HUES64 (cell line): ENCODE data around the gene SLC9A9.
"Not testable (repeated sequence)": the region's sequence is repeated elsewhere in the genome, so short reads cannot be mapped to it uniquely, and the experiment has no call there.

Experiments
- H3K27ac ChIP-seq: 2 replicates; pipeline ENCODE4 v1.7.0; 2013; ENCODE audit warnings: low read depth, low read length, inconsistent platforms
- H3K27me3 ChIP-seq: 2 replicates; pipeline ENCODE4 v1.6.1; 2013; ENCODE audit warnings: mild to moderate bottlenecking, low read length; ENCODE audit not compliant: insufficient read depth
- H3K36me3 ChIP-seq: 2 replicates; pipeline ENCODE4 v1.6.1; 2013; ENCODE audit warnings: mild to moderate bottlenecking, low read length; ENCODE audit not compliant: insufficient read depth
- H3K4me1 ChIP-seq: 2 replicates; pipeline ENCODE4 v1.6.1; 2013; ENCODE audit warnings: mild to moderate bottlenecking, low read length, moderate library complexity; ENCODE audit not compliant: insufficient read depth
- H3K4me3 ChIP-seq: 2 replicates; pipeline ENCODE4 v1.5.1; 2013; ENCODE audit warnings: mild to moderate bottlenecking, low read length, moderate library complexity
- H3K9ac ChIP-seq: 2 replicates; pipeline ENCODE4 v1.6.1; 2013; ENCODE audit warnings: mild to moderate bottlenecking, low read depth, low read length
- H3K9me3 ChIP-seq: 2 replicates; pipeline ENCODE4 v1.6.1; 2013; ENCODE audit warnings: low read depth, low read length; ENCODE audit not compliant: insufficient read depth
- WGBS: fragments of 150-250, 120-280 bp; methylation state at CpG from one replicate; pipeline ENCODE4 v1.1.7; 2013; ENCODE audit warnings: missing lambda C conversion rate; 5-methylcytosine and 5-hydroxymethylcytosine counted together

SLC9A9 gene

DNA sequence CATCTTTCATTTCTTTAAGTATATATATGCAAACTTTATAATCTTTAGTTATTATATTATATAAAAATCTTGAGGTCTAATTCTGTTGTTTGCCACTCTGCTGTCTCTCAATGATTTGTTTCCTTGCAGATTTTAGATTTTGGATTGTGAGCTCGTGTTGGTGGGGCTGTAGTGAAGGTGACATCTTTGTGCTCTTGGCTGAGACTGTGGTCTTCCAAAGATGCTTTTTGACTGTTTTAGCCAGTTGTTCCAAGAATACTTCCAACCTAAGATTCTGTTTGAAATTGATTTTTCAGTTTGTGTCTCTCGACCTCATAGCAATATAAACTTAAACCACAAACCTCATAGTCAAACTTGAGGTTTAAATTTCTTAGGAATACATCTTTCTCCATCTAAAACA is 326.5 kb downstream of the SLC9A9 start:
- no peak overlapping the region for H3K27ac ChIP-seq
- H3K9ac ChIP-seq, result no peak overlapping the region
- WGBS, result 87% methylated on average over 2 of the region's 2 CpGs
- no peaks in the 10 kb centered on the region for H3K9me3 ChIP-seq
- H3K36me3 ChIP-seq, result no peaks in the 10 kb centered on the region
- no peak overlapping the region for H3K4me3 ChIP-seq
- H3K27me3 ChIP-seq, result no peaks in the 10 kb centered on the region
- no peaks in the 10 kb centered on the region for H3K4me1 ChIP-seq

DNA sequence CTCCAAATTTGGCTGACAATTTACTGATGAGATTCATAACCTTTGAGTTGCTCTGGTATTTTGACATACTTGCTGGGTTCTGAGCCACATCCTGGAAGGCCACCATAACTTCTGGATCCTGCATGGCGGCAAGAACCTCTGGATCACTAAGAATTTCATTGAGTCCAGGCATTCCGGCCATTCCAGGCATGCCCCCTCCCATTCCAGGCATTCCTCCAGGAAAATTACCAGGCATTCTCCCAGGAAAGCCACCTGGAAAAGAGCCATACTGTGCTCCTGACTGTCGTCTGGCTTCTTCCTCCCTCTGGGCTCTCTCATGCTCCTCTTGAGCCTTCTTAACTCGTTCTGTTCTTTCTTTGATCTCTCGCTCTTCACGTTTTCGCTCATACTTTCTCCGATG is 331.1 kb downstream of the SLC9A9 start:
- not testable (repeated sequence) for H3K4me3 ChIP-seq, H3K9me3 ChIP-seq, H3K36me3 ChIP-seq, H3K4me1 ChIP-seq, H3K9ac ChIP-seq, H3K27ac ChIP-seq, H3K27me3 ChIP-seq
- WGBS, result 78% methylated on average over 8 of the region's 8 CpGs

GRCh38 chr3:143514874-143515273 is 333.4 kb downstream of the SLC9A9 start:
- Histone ChIP-seq H3K36me3 (no peaks in the 10 kb centered on the region), H3K27ac (no peak overlapping the region), H3K4me3 (no peak overlapping the region), H3K9me3 (no peaks in the 10 kb centered on the region), H3K9ac (no peak overlapping the region), H3K4me1 (no peaks in the 10 kb centered on the region), H3K27me3 (no peaks in the 10 kb centered on the region)
- WGBS, result 89% methylated on average over 2 of the region's 2 CpGs

GRCh38 chr3:143514109-143514508 is 334.2 kb downstream of the SLC9A9 start:
- no peaks in the 10 kb centered on the region for H3K36me3 ChIP-seq
- no peaks in the 10 kb centered on the region for H3K27me3 ChIP-seq
- H3K9me3 ChIP-seq, result no peaks in the 10 kb centered on the region
- no peak overlapping the region for H3K4me3 ChIP-seq
- H3K27ac ChIP-seq, result no peak overlapping the region
- H3K4me1 ChIP-seq, result no peaks in the 10 kb centered on the region
- WGBS, result 95% methylated on average over 1 of the region's 1 CpG
- no peak overlapping the region for H3K9ac ChIP-seq

GRCh38 chr3:143511174-143511879 is 336.9 kb downstream of the SLC9A9 start:
- WGBS, result 94% methylated on average over 5 of the region's 5 CpGs
- Histone ChIP-seq H3K36me3 (no peaks in the 10 kb centered on the region), H3K4me3 (no peak overlapping the region), H3K27me3 (no peaks in the 10 kb centered on the region), H3K9ac (no peak overlapping the region), H3K27ac (no peak overlapping the region), H3K4me1 (no peaks in the 10 kb centered on the region), H3K9me3 (no peaks in the 10 kb centered on the region)

- Histone ChIP-seq H3K9ac (no peak overlapping the region), H3K4me1 (no peaks in the 10 kb centered on the region), H3K9me3 (no peaks in the 10 kb centered on the region), H3K27ac (no peak overlapping the region), H3K27me3 (no peaks in the 10 kb centered on the region), H3K4me3 (no peak overlapping the region), H3K36me3 (no peaks in the 10 kb centered on the region)
- 80% methylated on average over 1 of the region's 1 CpG for WGBS
Observed at GRCh38 chr3:143510601-143511000, 337.7 kb downstream of the SLC9A9 start.

DNA sequence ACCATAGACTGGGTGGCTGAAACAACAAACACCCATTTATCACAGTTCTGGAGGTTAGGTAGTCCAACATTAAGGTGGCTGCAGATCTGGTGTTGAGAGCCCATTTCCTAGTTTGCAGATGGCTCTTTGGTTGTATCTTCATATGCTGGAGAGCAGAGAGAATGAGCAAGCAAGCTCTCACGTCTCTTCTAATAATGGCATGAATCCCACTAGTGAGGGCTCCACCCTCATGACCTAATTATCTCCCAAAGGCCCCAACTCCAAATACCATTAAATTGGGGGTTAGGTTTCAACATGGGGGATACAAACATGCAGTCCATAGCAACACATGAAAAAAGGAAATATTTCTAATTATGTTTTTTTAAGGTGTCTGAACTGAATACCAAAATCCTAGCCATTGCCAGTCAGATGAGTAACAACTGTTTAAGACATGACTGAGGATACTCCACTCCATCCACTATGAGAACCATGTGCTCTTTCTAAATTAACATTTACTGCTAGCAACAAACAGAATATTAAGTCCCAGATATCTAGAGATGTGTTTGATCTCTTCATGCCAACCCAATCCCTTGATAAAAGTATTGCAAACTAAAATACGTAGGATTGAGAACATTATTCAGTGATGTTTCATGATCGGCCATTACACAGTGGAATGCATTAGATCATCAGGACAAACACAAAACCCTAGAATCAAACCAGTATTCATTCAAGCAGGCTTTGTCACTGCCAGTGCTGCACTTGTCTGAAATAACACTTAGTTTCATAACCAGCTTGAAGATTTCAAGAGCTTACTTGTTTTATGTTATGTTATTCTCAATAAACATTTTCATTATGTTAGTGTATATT is 340.3 kb downstream of the SLC9A9 start:
- Histone ChIP-seq H3K27ac (no peak overlapping the region), H3K4me1 (no peaks in the 10 kb centered on the region), H3K27me3 (no peaks in the 10 kb centered on the region)

DNA sequence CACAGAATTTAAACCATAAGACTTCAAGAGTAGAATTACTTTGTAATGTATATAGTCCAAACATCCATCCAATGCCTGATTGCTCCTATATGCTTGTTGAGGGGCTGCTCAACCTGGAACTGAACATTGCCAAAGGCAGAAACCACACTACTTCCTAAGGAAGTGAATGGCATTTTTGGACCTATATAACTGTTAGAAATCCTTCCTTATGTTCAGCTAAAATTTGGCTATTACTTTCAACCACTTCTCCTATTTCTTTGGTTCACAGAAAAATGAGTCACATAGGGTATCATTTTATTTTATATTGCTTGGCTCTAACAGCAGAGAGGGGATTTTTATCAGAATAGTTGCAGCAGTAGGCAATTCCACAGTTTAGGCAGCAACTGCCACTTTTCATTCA is 342.1 kb downstream of the SLC9A9 start:
- Histone ChIP-seq H3K36me3 (no peaks in the 10 kb centered on the region), H3K9ac (no peak overlapping the region), H3K27ac (no peak overlapping the region), H3K4me3 (no peak overlapping the region), H3K27me3 (no peaks in the 10 kb centered on the region), H3K9me3 (no peaks in the 10 kb centered on the region), H3K4me1 (peaks cover 12% of the 10 kb centered on the region)

More for the DNA sequence above, 340.3 kb downstream of the SLC9A9 start:
- H3K36me3 ChIP-seq, result no peaks in the 10 kb centered on the region
- H3K4me3 ChIP-seq, result no peak overlapping the region
- no peaks in the 10 kb centered on the region for H3K9me3 ChIP-seq
- whole genome bisulfite sequencing, result 100% methylated on average over 3 of the region's 3 CpGs
- no peak overlapping the region for H3K9ac ChIP-seq

DNA sequence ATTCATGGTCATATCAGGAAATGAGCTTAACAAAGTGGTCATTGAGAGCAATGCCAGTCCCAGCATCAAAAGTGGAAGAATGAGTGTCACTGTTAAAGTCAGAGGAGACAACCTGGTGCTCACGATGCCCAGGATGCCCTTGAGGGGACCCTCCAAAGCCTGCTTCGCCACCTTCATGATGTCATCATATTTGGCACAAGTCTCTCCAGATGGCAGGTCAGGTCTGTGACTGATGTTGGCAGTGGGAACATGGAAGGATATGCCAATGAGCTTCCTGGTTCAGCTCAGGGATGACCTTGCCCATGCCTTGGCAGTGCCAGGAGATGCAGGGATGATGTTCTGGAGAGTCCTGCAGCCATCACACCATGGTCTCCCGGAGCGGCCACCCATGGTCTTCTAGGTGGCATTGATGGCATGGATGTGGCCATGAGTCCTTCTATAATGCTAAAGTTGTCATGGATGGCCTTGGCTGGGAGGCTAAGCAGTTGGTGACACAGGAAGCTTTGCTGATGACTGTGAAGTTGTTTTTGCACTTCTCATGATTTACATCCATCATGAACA is 344.9 kb downstream of the SLC9A9 start:
- 96% methylated on average over 4 of the region's 4 CpGs for WGBS
- Histone ChIP-seq H3K27ac (no peak overlapping the region), H3K36me3 (no peaks in the 10 kb centered on the region), H3K27me3 (no peaks in the 10 kb centered on the region), H3K9ac (no peak overlapping the region), H3K4me3 (no peak overlapping the region), H3K4me1 (peaks cover 13% of the 10 kb centered on the region), H3K9me3 (no peaks in the 10 kb centered on the region)

DNA sequence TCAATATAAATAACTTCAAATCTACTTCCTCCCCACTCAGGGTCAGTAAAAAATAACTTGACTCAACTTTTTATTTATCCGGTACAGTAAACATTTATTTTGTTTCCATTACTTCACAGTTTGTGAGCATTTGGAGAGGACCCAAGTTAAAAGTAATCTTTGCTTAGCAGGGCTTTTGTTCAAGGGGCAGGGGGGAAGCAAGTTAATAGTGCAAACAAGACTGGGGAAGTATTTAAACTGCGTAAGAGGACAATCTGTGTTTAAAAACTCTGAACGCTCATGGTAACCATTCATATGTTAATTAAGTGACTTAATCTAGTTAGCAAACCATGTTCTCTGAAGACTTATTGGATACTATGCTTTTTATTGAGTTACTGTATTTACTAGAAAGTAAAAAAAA is 346.2 kb downstream of the SLC9A9 start:
- Histone ChIP-seq H3K9ac (no peak overlapping the region), H3K27me3 (no peaks in the 10 kb centered on the region), H3K4me1 (peaks cover 13% of the 10 kb centered on the region), H3K36me3 (no peaks in the 10 kb centered on the region), H3K27ac (no peak overlapping the region), H3K9me3 (no peaks in the 10 kb centered on the region), H3K4me3 (no peak overlapping the region)
- 72% methylated on average over 3 of the region's 3 CpGs for WGBS

- no peaks in the 10 kb centered on the region for H3K9me3 ChIP-seq
- H3K36me3 ChIP-seq, result no peaks in the 10 kb centered on the region
Observed at GRCh38 chr3:143497382-143497781, 350.9 kb downstream of the SLC9A9 start.

More at GRCh38 chr3:143497382-143497781, 350.9 kb downstream of the SLC9A9 start:
- Histone ChIP-seq H3K4me3 (no peak overlapping the region), H3K27me3 (no peaks in the 10 kb centered on the region), H3K27ac (no peak overlapping the region), H3K9ac (no peak overlapping the region), H3K4me1 (peaks cover 13% of the 10 kb centered on the region)
- WGBS, result 100% methylated on average over 2 of the region's 3 CpGs
